Measurements from ENCODE around the gene ZNF397. TPM values are rescaled to one million over a fixed set of nuclear protein-coding genes. Genes with fewer than 3 reads are reported as not detected.

Gene ZNF397
- total and polyA plus RNA-seq, 2 donors (not counting 3 experiments of a cell fraction or from before 2014, with no cell fraction given): 1.5 to 5.5 TPM

DNA sequence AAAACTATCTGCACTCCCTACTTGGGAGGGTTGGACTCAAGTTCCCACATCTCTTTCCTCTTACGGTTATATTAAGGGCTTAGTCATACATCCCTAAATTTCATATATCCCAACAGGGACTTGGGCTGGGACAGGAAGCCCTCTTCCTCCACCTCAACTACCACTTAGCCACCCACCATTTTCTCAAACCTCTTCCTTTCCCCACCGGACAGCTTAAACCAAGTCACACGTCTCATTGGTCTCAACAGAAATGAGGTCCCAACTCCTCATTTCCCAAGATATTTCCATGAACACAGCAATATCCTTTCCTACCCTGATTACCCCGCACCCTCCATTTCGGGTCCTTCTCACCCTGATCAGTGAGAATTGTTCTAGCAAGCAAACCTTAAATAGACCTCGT lies 48.5 kb downstream of the ZNF397 start:
- BruUV-seq (replicated peaks): no TSS peak
- DNase-seq (ENCODE audit: low read depth, low spot score) (no peak), FAIRE-seq (no peak)
- POLR2A ChIA-PET: interaction anchor here (0.5 kb wide), 1 partner anchor 49 kb away, joined by 5 read pairs; the partner anchor contains the start of gene ZNF397
- peak overlapping the region; percentile 49 to 100 (median 96) for H3K4me3 ChIP-seq (replicated peaks in 1 of 3; ENCODE audit: insufficient read depth in 1 of 3, low read depth in 1 of 3, low read length in 3 of 3)
- peak overlapping the region; percentile 73 for H2AFZ ChIP-seq (ENCODE audit: low read depth, low read length)
- H3K27ac ChIP-seq (ENCODE audit: insufficient read depth, low read depth, low read length): peak overlapping the region; percentile 63
- H3K9ac ChIP-seq (replicated peaks; ENCODE audit: extremely low read depth, insufficient read depth, low read length): peak overlapping the region; percentile 94
- H3K4me2 ChIP-seq (ENCODE audit: insufficient read depth, low read length): peak overlapping the region; percentile 95
- no peaks in the 10 kb centered on the region for H4K20me1 ChIP-seq (replicated peaks; ENCODE audit: control insufficient read depth, extremely low read depth, insufficient read depth, low read length)
- no peaks in the 10 kb centered on the region for H3K27me3 ChIP-seq (ENCODE audit: control insufficient read depth in 2 of 2, insufficient read depth in 2 of 2, low read length in 2 of 2)
- intact Hi-C loops (cut with micrococcal nuclease) (no loop called here), dilution Hi-C loops (cut with MboI; ENCODE audit: extremely low pct_ligation_motif_present, low sequenced_read_pairs) (no loop called here)
- peaks cover 19% of the 10 kb centered on the region for H3K4me1 ChIP-seq (ENCODE audit: control insufficient read depth, extremely low read depth, insufficient read depth, low read length)
- TF ChIP-seq CTCF (IDR thresholded peaks at IDR 0.05; ENCODE audit: extremely low read depth in 1 of 2, insufficient read depth in 1 of 2, low read depth in 1 of 2, low read length in 2 of 2) (no peak), POLR2AphosphoS5 (IDR thresholded peaks at IDR 0.05; ENCODE audit: insufficient read depth, low read depth, low read length) (no peak), POLR2A (IDR thresholded peaks at IDR 0.05; ENCODE audit: low read depth, low read length) (no peak), EZH2 (IDR thresholded peaks at IDR 0.05; ENCODE audit: borderline replicate concordance, low read depth, low read length, severe bottlenecking) (no peak), FOS (IDR thresholded peaks at IDR 0.05; ENCODE audit: borderline replicate concordance, insufficient read depth, low read length) (no peak), MYC (IDR thresholded peaks at IDR 0.05; ENCODE audit: low read depth, low read length) (no peak), MAX (IDR thresholded peaks at IDR 0.05; ENCODE audit: insufficient read depth, insufficient read length) (no peak), GATA2 (IDR thresholded peaks at IDR 0.05; ENCODE audit: insufficient read depth, insufficient read length, low read depth, low read length) (no peak), JUN (IDR thresholded peaks at IDR 0.05; ENCODE audit: borderline replicate concordance, insufficient read depth, insufficient read length, low read depth) (no peak)
- no peaks in the 10 kb centered on the region for H3K9me1 ChIP-seq (replicated peaks; ENCODE audit: control insufficient read depth, extremely low read depth, insufficient read depth, low read length)
- peaks cover 5 to 7% of the 10 kb centered on the region in 2 experiments for H3K36me3 ChIP-seq (ENCODE audit: control insufficient read depth in 2 of 2, extremely low read depth in 1 of 2, insufficient read depth in 2 of 2, low read length in 2 of 2)
- CTCF ChIA-PET: interaction anchor here (1.0 to 1.3 kb wide), 3 partner anchors 11 to 55 kb away, joined by 3 to 5 read pairs (median 3); no protein-coding TSS in a partner anchor
- H3K79me2 ChIP-seq (ENCODE audit: control insufficient read depth, insufficient read depth, low read length): peaks cover 61% of the 10 kb centered on the region
- H3K9me3 ChIP-seq (replicated peaks; ENCODE audit: control insufficient read depth, insufficient read depth, low read length): no peaks in the 10 kb centered on the region

All from endothelial cell of umbilical vein (primary cell).